Measurements from ENCODE around the gene FAM229B. TPM values are rescaled to one million over a fixed set of nuclear protein-coding genes. Genes with fewer than 3 reads are reported as not detected.
"Not testable (repeated sequence)": the region's sequence is repeated elsewhere in the genome, so short reads cannot be mapped to it uniquely, and the experiment has no call there.

Gene FAM229B
- polyA plus RNA-seq, 1 experiment: 55.0 TPM

DNA sequence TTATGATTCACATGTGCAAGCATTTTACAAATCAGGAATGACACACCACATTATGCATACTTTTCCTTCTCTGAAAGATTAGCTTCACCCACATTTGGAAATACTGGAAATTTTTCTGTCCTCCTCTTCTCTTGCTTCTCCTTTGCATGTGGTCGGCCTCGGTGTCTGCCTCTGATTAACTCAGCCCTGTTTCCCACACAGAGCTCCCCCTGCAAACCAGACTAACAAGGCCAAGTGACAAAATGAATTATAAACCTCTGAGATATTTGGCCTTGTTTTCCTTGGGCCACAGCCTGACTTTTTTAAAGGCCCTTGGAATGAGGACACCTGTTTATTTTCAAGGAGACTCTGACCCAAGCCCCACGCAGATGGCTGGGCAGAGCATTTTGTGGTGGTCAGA lies 42.5 kb upstream of the FAM229B start:
- Histone ChIP-seq H3K4me3 (ENCODE audit: low read depth, low read length) (no peak overlapping the region), H3K27me3 (ENCODE audit: control insufficient read depth, insufficient read depth, low read length) (no peaks in the 10 kb centered on the region), H3K9me3 (ENCODE audit: control insufficient read depth, insufficient read depth, low read length) (no peaks in the 10 kb centered on the region; the same call in 1 of the 2 replicates), H3K27ac (ENCODE audit: low read depth, low read length) (peak overlapping the region; percentile 41)
- peak; percentile 67 for DNase-seq (ENCODE audit: low read depth, low spot score)
- ChIA-PET POLR2A (no interaction called here), CTCF (interaction anchor here (0.6 to 9.2 kb wide), 10 partner anchors 10 to 987 kb away, joined by 3 to 175 read pairs (median 4); a partner anchor contains a TSS)
- TF ChIP-seq, protein P1, sequence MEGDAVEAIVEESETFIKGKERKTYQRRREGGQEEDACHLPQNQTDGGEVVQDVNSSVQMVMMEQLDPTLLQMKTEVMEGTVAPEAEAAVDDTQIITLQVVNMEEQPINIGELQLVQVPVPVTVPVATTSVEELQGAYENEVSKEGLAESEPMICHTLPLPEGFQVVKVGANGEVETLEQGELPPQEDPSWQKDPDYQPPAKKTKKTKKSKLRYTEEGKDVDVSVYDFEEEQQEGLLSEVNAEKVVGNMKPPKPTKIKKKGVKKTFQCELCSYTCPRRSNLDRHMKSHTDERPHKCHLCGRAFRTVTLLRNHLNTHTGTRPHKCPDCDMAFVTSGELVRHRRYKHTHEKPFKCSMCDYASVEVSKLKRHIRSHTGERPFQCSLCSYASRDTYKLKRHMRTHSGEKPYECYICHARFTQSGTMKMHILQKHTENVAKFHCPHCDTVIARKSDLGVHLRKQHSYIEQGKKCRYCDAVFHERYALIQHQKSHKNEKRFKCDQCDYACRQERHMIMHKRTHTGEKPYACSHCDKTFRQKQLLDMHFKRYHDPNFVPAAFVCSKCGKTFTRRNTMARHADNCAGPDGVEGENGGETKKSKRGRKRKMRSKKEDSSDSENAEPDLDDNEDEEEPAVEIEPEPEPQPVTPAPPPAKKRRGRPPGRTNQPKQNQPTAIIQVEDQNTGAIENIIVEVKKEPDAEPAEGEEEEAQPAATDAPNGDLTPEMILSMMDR (IDR thresholded peaks at IDR 0.05; ENCODE audit: low read depth, low read length): no peak

DNA sequence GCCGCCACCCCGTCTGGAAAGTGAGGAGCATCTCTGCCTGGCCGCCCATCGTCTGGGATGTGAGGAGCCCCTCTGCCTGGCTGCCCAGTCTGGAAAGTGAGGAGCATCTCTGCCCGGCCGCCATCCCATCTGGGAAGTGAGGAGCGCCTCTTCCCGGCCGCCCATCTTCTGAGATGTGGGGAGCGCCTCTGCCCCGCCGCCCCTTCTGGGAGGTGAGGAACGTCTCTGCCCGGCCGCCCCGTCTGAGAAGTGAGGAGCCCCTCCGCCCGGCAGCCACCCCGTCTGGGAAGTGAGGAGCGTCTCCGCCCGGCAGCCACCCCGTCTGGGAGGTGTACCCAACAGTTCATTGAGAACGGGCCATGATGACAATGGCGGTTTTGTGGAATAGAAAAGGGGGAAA lies 39.9 kb upstream of the FAM229B start:
- CTCF ChIA-PET; H3K27ac ChIP-seq (ENCODE audit: low read depth, low read length): not testable (repeated sequence)

DNA sequence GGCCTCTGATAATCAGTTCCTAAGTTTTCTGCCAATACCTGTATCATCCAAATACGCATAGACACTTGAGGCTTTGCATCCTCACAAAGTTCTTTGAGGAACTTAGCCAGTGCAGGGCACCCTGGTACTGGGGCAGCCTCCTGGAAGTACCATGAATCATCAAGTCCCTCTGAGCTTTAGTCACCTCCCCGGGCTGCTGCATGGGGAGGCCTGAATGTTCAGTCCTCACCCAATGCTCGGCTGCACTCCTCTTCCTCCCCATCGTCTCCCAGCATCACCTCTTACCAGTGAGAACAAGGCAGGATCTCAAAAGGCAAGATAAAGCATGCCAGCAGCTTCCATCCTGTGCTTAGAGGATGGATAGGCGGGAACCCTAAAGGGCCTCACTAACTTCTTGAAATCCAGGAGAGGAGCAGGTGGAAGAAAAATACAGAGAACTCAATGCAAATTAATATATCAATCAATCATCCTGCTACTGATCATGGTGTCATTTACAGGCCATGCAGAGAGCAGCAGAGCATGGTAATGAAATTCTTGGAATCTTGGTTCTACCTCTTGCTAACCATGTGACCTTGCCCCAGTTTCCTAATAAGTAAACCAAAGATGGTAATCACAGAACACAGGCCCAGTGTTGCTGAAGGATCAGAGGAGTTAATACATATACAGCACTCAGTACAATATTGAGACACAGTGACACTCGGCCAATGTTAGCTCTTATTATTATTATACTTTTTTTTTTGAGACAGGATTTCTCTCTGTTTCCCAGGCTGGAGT lies 38.2 kb upstream of the FAM229B start:
- TF ChIP-seq, protein P1 (IDR thresholded peaks at IDR 0.05; ENCODE audit: low read depth, low read length): no peak
- H3K27me3 ChIP-seq (ENCODE audit: control insufficient read depth, insufficient read depth, low read length): no peaks in the 10 kb centered on the region
- no peak overlapping the region for H3K27ac ChIP-seq (ENCODE audit: low read depth, low read length)
- CTCF ChIA-PET: interaction anchor here (0.6 kb wide), 1 partner anchor 470 kb away, joined by 10 read pairs; no protein-coding TSS in a partner anchor
- DNase-seq (ENCODE audit: low read depth, low spot score): no peak
- H3K9me3 ChIP-seq (ENCODE audit: control insufficient read depth, insufficient read depth, low read length): no peaks in the 10 kb centered on the region; the same call in 1 of the 2 replicates
- no peak overlapping the region for H3K4me3 ChIP-seq (ENCODE audit: low read depth, low read length)
- POLR2A ChIA-PET: no interaction called here

More for the DNA sequence above, 39.9 kb upstream of the FAM229B start:
- H3K4me3 ChIP-seq (ENCODE audit: low read depth, low read length); DNase-seq (ENCODE audit: low read depth, low spot score); H3K9me3 ChIP-seq (ENCODE audit: control insufficient read depth, insufficient read depth, low read length); H3K27me3 ChIP-seq (ENCODE audit: control insufficient read depth, insufficient read depth, low read length); POLR2A ChIA-PET: not testable (repeated sequence)

DNA sequence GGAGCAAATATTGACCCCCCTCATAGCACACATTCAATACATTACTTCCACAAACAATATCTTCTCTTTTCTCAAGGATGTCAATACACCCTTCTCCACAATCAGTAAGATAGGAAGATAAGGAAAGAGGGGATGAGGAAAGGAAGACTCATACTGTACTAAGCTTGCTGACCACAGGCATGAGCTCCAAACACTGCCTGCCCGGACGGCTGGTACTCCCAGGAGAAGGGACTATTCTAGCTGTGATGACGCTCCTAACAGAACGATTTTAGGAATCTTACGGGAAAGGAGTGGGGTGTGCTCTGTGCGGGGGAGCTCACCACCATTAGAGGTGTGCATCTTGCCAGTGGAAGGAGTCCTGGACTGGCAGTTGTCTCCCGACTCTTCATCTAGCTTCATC lies 37.4 kb upstream of the FAM229B start:
- Histone ChIP-seq H3K27ac (ENCODE audit: low read depth, low read length) (no peak overlapping the region), H3K4me3 (ENCODE audit: low read depth, low read length) (no peak overlapping the region), H3K9me3 (ENCODE audit: control insufficient read depth, insufficient read depth, low read length) (no peaks in the 10 kb centered on the region; the same call in 1 of the 2 replicates), H3K27me3 (ENCODE audit: control insufficient read depth, insufficient read depth, low read length) (no peaks in the 10 kb centered on the region)
- ChIA-PET POLR2A (interaction anchor here (0.7 kb wide), 1 partner anchor 690 kb away, joined by 3 read pairs; no protein-coding TSS in a partner anchor), CTCF (no interaction called here)
- no peak for DNase-seq (ENCODE audit: low read depth, low spot score)
- TF ChIP-seq, protein P1 (IDR thresholded peaks at IDR 0.05; ENCODE audit: low read depth, low read length): no peak

DNA sequence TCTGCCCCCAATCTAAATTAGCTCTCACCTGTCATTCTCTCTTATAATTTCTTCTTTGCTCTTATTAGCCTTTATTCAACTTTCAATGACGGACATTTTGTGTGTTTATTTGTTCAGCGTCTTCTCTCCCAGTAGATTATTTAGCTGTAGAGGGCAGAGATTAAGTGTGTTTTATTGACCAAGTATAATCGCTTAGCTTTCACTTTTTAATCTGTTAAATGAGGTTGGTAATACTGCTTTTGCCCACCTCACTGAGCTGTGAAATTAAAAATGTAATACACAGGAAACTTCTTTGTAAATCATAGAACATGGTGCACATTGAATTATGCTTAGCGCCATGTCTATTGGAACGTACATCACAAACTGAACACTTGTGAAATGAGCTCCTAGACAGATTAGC lies 37.0 kb upstream of the FAM229B start:
- DNase-seq (ENCODE audit: low read depth, low spot score): no peak
- no peaks in the 10 kb centered on the region; the same call in 1 of the 2 replicates for H3K9me3 ChIP-seq (ENCODE audit: control insufficient read depth, insufficient read depth, low read length)
- TF ChIP-seq, protein P1 (IDR thresholded peaks at IDR 0.05; ENCODE audit: low read depth, low read length): no peak
- no peaks in the 10 kb centered on the region for H3K27me3 ChIP-seq (ENCODE audit: control insufficient read depth, insufficient read depth, low read length)
- H3K27ac ChIP-seq (ENCODE audit: low read depth, low read length): no peak overlapping the region
- H3K4me3 ChIP-seq (ENCODE audit: low read depth, low read length): no peak overlapping the region
- POLR2A ChIA-PET: interaction anchor here (0.7 kb wide), 1 partner anchor 690 kb away, joined by 3 read pairs; no protein-coding TSS in a partner anchor
- CTCF ChIA-PET: no interaction called here

DNA sequence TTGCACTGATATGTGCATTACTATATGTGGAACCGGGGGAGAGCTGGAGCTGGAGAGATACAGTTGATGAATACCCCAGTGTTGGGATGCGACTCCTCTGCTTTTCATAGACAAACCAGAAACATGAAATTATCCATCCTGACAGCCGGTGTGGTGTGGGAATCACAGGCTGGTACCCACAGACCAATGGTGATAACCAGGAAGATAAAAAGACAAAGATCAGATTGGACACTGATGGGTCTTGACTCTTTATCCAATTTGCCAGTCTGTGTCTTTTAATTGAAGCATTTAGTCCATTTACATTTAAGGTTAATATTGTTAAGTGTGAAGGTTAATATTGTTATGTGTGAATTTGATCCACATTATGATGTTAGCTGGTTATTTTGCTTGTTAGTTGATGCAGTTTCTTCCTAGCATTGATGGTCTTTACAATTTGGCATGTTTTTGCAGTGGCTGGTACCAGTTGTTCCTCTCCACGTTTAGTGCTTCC lies 36.1 kb upstream of the FAM229B start:
- POLR2A ChIA-PET; H3K4me3 ChIP-seq (ENCODE audit: low read depth, low read length); H3K27ac ChIP-seq (ENCODE audit: low read depth, low read length); H3K9me3 ChIP-seq (ENCODE audit: control insufficient read depth, insufficient read depth, low read length); H3K27me3 ChIP-seq (ENCODE audit: control insufficient read depth, insufficient read depth, low read length); DNase-seq (ENCODE audit: low read depth, low spot score): not testable (repeated sequence)
- CTCF ChIA-PET: interaction anchor here (1.1 kb wide), 1 partner anchor 8 kb away, joined by 3 read pairs; no protein-coding TSS in a partner anchor

All from AG04450 (cell line).